NCI-H510A treated with DMSO at 0.1 percent for 48 hours (cell line): ENCODE results near the gene ESR2.
A peak's percentile ranks its signal among the peaks of the same experiment; 100 is the strongest.
"Not testable (repeated sequence)": the region's sequence is repeated elsewhere in the genome, so short reads cannot be mapped to it uniquely, and the experiment has no call there.

Source experiments
- DNase-seq: peaks from one replicate; lab custom pipeline; 2025; lab: John Stamatoyannopoulos, UW

ESR2 gene

GRCh38 chr14:64198486-64198885 is 95.7 kb downstream of the ESR2 start:
- no peak for DNase-seq

- no peak for DNase-seq
Measured at GRCh38 chr14:64197996-64198395, 96.2 kb downstream of the ESR2 start.

- peak; percentile 78 for DNase-seq
Measured at GRCh38 chr14:64196814-64197411, 97.3 kb downstream of the ESR2 start.

GRCh38 chr14:64196056-64196455 is 98.1 kb downstream of the ESR2 start:
- no peak for DNase-seq

GRCh38 chr14:64195199-64195598 is 99.0 kb downstream of the ESR2 start:
- DNase-seq = no peak

GRCh38 chr14:64194404-64194803 is 99.8 kb downstream of the ESR2 start:
- DNase-seq = no peak

- no peak for DNase-seq
Measured at GRCh38 chr14:64193821-64194220, 100.3 kb downstream of the ESR2 start.

GRCh38 chr14:64191756-64192155 is 102.4 kb downstream of the ESR2 start:
- no peak for DNase-seq

- DNase-seq = no peak
Measured at GRCh38 chr14:64190974-64191502, 103.1 kb downstream of the ESR2 start.

- no peak for DNase-seq
Measured at GRCh38 chr14:64187331-64187730, 106.8 kb downstream of the ESR2 start.

- DNase-seq = no peak
Measured at GRCh38 chr14:64186231-64187129, 107.7 kb downstream of the ESR2 start.

- no peak for DNase-seq
Measured at GRCh38 chr14:64185184-64185583, 109.0 kb downstream of the ESR2 start.

GRCh38 chr14:64184103-64184729 is 110.0 kb downstream of the ESR2 start:
- no peak for DNase-seq

- DNase-seq = not testable (repeated sequence)
Measured at GRCh38 chr14:64182908-64183307, 111.3 kb downstream of the ESR2 start.

GRCh38 chr14:64178814-64179213 is 115.4 kb downstream of the ESR2 start:
- no peak for DNase-seq

GRCh38 chr14:64176330-64176729 is 117.8 kb downstream of the ESR2 start:
- DNase-seq = no peak

- DNase-seq = no peak
Measured at GRCh38 chr14:64174922-64175782, 119.0 kb downstream of the ESR2 start.

- no peak for DNase-seq
Measured at GRCh38 chr14:64170181-64170580, 124.0 kb downstream of the ESR2 start.

- DNase-seq = no peak
Measured at GRCh38 chr14:64159588-64159987, 134.6 kb downstream of the ESR2 start.

- no peak for DNase-seq
Measured at GRCh38 chr14:64158608-64159007, 135.6 kb downstream of the ESR2 start.

GRCh38 chr14:64149921-64150320 is 144.2 kb downstream of the ESR2 start:
- DNase-seq = no peak
